Stomach (tissue), 9 donors: ENCODE data around the gene TTC9C. TPM values are rescaled to one million over a fixed set of nuclear protein-coding genes. Genes with fewer than 3 reads are reported as not detected.

ENCODE experiments used
- DNase-seq, 2 donors: peaks; one replicate each; pipeline versions ENCODE4 v3.0.0 to v3.0.0-alpha.2; 2013 to 2019
- H3K27ac ChIP-seq, 5 donors: fragments of 200-600 bp in 4 of 5; sonication (generic) in 4 of 5; one replicate each; pipeline ENCODE4 v1.5.1; 2013 to 2019; ENCODE audit warnings: mild to moderate bottlenecking in 1 of 5, moderate library complexity in 1 of 5
- H3K27me3 ChIP-seq, 3 donors: fragments of 200-600 bp; sonication (generic); one replicate each; pipeline ENCODE4 v1.5.1; 2017 to 2019; ENCODE audit warnings: mixed run types in 1 of 3
- H3K36me3 ChIP-seq, 4 donors: fragments of 200-600 bp; sonication (generic); 1 replicate in 3 of 4; 2 replicates in 1 of 4; pipeline ENCODE4 v1.5.1; 2016 to 2019
- H3K4me1 ChIP-seq, 4 donors: fragments of 200-600 bp; sonication (generic); one replicate each; pipeline ENCODE4 v1.5.1; 2016 to 2019
- H3K4me3 ChIP-seq, 4 donors: fragments of 200-600 bp; sonication (generic) in 3 of 4; one replicate each; pipeline ENCODE4 v1.5.1; 2016 to 2019; ENCODE audit warnings: mild to moderate bottlenecking in 1 of 4
- H3K9me3 ChIP-seq, 4 donors: fragments of 200-600 bp; sonication (generic); one replicate each; pipeline ENCODE4 v1.5.1; 2016 to 2019
- CTCF ChIP-seq, 7 experiments: fragments of 450-650 bp in 4 of 7; fragments of 200-600 bp in 3 of 7; sonication (generic) in 3 of 7; IDR thresholded peaks; one replicate each; pipeline ENCODE4 v1.5.1; 2016 to 2019; ENCODE audit warnings: antibody characterized with exemption in 7 of 7, control low read depth in 2 of 7, mild to moderate bottlenecking in 1 of 7
- EP300 ChIP-seq: sonication (generic); formaldehyde crosslinking; IDR thresholded peaks from one replicate; pipeline ENCODE4 v1.6.1; 2017; ENCODE audit warnings: antibody characterized with exemption
- POLR2A ChIP-seq, 4 donors: fragments of 450-650 bp; IDR thresholded peaks; one replicate each; pipeline ENCODE4 v1.6.1; 2016; ENCODE audit warnings: antibody characterized with exemption in 4 of 4, control low read depth in 2 of 4, mild to moderate bottlenecking in 1 of 4, moderate library complexity in 1 of 4
- POLR2AphosphoS5 ChIP-seq, 3 donors: sonication (generic); formaldehyde crosslinking; IDR thresholded peaks; one replicate each; pipeline ENCODE4 v1.6.1; 2016; ENCODE audit warnings: antibody characterized with exemption in 3 of 3
- WGBS, 5 donors: extraction: QIAGEN DNeasy Blood & Tissue Kit in 3 of 5; methylation state at CpG; one replicate each; pipeline versions ENCODE4 v1.1.5 to v1.1.7; 2013 to 2018; 5-methylcytosine and 5-hydroxymethylcytosine counted together
- intact Hi-C: fragments of 100-400 bp; cut with DNase I; formaldehyde crosslinking; loops from one replicate; pipeline ENCODE4 v1.15.1; 2023; ENCODE audit warnings: low total_unique reads
- polyA plus RNA-seq, 3 donors: library from polyadenylated mRNA; stranded (reverse); fragments of 200-250 nt; gene quantifications; one replicate each; pipeline ENCODE4 v1.2.3, GENCODE V29; 2013
- total RNA-seq, 5 donors: library from RNA; depleted of rRNA; stranded (reverse); fragments of >200 nt; gene quantifications; one replicate each; pipeline versions ENCODE4 v1.1.0 to v1.2.3, GENCODE V29; 2014 to 2016
- donor health status: healthy with polysubstance abuse.
- donor health status: Bipolar disorder and iron deficiency.
- donor health status: healthy.

TTC9C gene
- total and polyA plus RNA-seq, 8 donors: 0.89 to 33.6 (median 12.7) TPM

GRCh38 chr11:62708793-62709192 lies 19.5 kb upstream of the TTC9C start:
- WGBS, 5 donors: 0 to 2% (median 0%) methylated on average over 7 of the region's 7 CpGs
- Histone ChIP-seq H3K36me3 (peaks cover 19 to 34% (median 33%) of the 10 kb centered on the region in 4 donors), H3K27ac (peak overlapping the region; percentile 75 to 99 (median 89)), H3K4me3 (peak overlapping the region; percentile 46 to 53 (median 53)), H3K9me3 (no peaks in the 10 kb centered on the region), H3K4me1 (peaks cover 54 to 85% (median 73%) of the 10 kb centered on the region in 4 donors), H3K27me3 (no peaks in the 10 kb centered on the region)
- intact Hi-C loops: no loop called here
- DNase-seq: peak; percentile 36 to 72
- TF ChIP-seq POLR2AphosphoS5 (IDR thresholded peaks at IDR 0.05) (no peak), POLR2A (IDR thresholded peaks at IDR 0.05) (no peak), EP300 (no peak), CTCF (IDR thresholded peaks at IDR 0.05) (no peak)

- Histone ChIP-seq H3K27ac (peak overlapping the region; percentile 75 to 99 (median 89)), H3K36me3 (peaks cover 25 to 41% (median 39%) of the 10 kb centered on the region in 4 donors), H3K4me1 (peaks cover 61 to 91% (median 78%) of the 10 kb centered on the region in 4 donors), H3K4me3 (peak overlapping the region; percentile 46 to 53 (median 53)), H3K9me3 (no peaks in the 10 kb centered on the region), H3K27me3 (no peaks in the 10 kb centered on the region)
- peak; percentile 98 to 100 for DNase-seq
- intact Hi-C loops: no loop called here
- TF ChIP-seq POLR2A (IDR thresholded peaks at IDR 0.05): peak in 1 of 4 donors; percentile 6
- TF ChIP-seq CTCF (IDR thresholded peaks at IDR 0.05): peak in 2 of 7 experiments; percentile 6 to 10
- no peak for TF ChIP-seq EP300
- peak; percentile 68 to 94 (median 71) for TF ChIP-seq POLR2AphosphoS5 (IDR thresholded peaks at IDR 0.05)
- 0 to 1% (median 1%) methylated on average over 32 to 47 of the region's 47 CpGs for WGBS, 5 donors
These were observed 18.9 kb upstream of the TTC9C start for GRCh38 chr11:62709247-62710000.

- Histone ChIP-seq H3K27me3 (no peaks in the 10 kb centered on the region), H3K4me1 (peaks cover 62 to 91% (median 81%) of the 10 kb centered on the region in 4 donors), H3K27ac (peak overlapping the region; percentile 75 to 99 (median 89)), H3K36me3 (peaks cover 31 to 46% (median 45%) of the 10 kb centered on the region in 4 donors), H3K4me3 (peak overlapping the region; percentile 46 to 53 (median 53)), H3K9me3 (no peaks in the 10 kb centered on the region)
- peak; percentile 45 to 59 for DNase-seq
- WGBS, 5 donors: 50 to 57% (median 56%) methylated on average over 4 to 7 of the region's 7 CpGs
- intact Hi-C loops: no loop called here
- no peak for TF ChIP-seq POLR2AphosphoS5 (IDR thresholded peaks at IDR 0.05)
- no peak for TF ChIP-seq CTCF (IDR thresholded peaks at IDR 0.05)
- no peak for TF ChIP-seq EP300
- TF ChIP-seq POLR2A (IDR thresholded peaks at IDR 0.05): no peak
These were observed 18.3 kb upstream of the TTC9C start for GRCh38 chr11:62710001-62710345.

- no peak for DNase-seq
- Histone ChIP-seq H3K9me3 (no peaks in the 10 kb centered on the region), H3K36me3 (peaks cover 54 to 70% (median 68%) of the 10 kb centered on the region in 4 donors), H3K27ac (peak overlapping the region in 4 of 5 donors; percentile 61 to 81 (median 68)), H3K4me1 (peaks cover 43 to 93% (median 74%) of the 10 kb centered on the region in 4 donors), H3K4me3 (no peak overlapping the region), H3K27me3 (no peaks in the 10 kb centered on the region)
- intact Hi-C loops: no loop called here
- TF ChIP-seq EP300 (no peak), CTCF (IDR thresholded peaks at IDR 0.05) (no peak), POLR2A (IDR thresholded peaks at IDR 0.05) (no peak), POLR2AphosphoS5 (IDR thresholded peaks at IDR 0.05) (no peak)
- WGBS, 5 donors: 57 to 73% (median 58%) methylated on average over 6 of the region's 6 CpGs
These were observed 15.9 kb upstream of the TTC9C start for GRCh38 chr11:62712276-62712812.
